ENCODE measurements around the gene RPS18. TPM values are rescaled to one million over a fixed set of nuclear protein-coding genes. Genes with fewer than 3 reads are reported as not detected.

The RPS18 gene
- total and polyA plus RNA-seq, 2 of the 13 experiments (the other 11 are each of a cell fraction or from before 2014, with no cell fraction given), result 3,896 to 5,806 TPM

- ATAC-seq (no peak), FAIRE-seq (no peak), DNase-seq (ENCODE audit: low spot score) (no peak)
- Histone ChIP-seq H3K36me3 (replicated peaks in 1 of 2; ENCODE audit: control insufficient read depth in 1 of 2, insufficient read depth in 2 of 2, low read length in 2 of 2) (peaks cover 8 to 18% of the 10 kb centered on the region in 2 experiments; a peak in 4 of 5 replicates), H3K27ac (ENCODE audit: extremely low read length, insufficient read depth, low read length) (peak overlapping the region; percentile 93), H3K4me2 (ENCODE audit: low read depth, low read length) (peak overlapping the region; percentile 92), H3K79me2 (ENCODE audit: insufficient read depth, low read length) (peaks cover 11% of the 10 kb centered on the region), H2AFZ (ENCODE audit: low read length) (no peak overlapping the region), H3K4me3 (replicated peaks in 1 of 3; ENCODE audit: insufficient read depth in 1 of 3, low read depth in 2 of 3, low read length in 3 of 3) (peak overlapping the region; percentile 75 to 88 (median 79)), H3K4me1 (ENCODE audit: insufficient read depth, low read length) (peaks cover 27% of the 10 kb centered on the region), H4K20me1 (ENCODE audit: insufficient read depth, low read length) (no peaks in the 10 kb centered on the region), H3K27me3 (ENCODE audit: control insufficient read depth in 1 of 2, insufficient read depth in 2 of 2, low read length in 2 of 2) (no peaks in the 10 kb centered on the region; a peak in 1 of 5 replicates), H3K9ac (ENCODE audit: insufficient read depth, low read depth, low read length) (peak overlapping the region; percentile 58), H3K9me3 (ENCODE audit: low read length) (no peaks in the 10 kb centered on the region)
- CTCF ChIA-PET (ENCODE audit: low intra/inter-chr PET ratio, low total read pairs), result interaction anchor here (1.2 kb wide), 1 partner anchor 94 kb away, joined by 3 read pairs; the partner anchor contains the start of gene KIFC1
- POLR2A ChIA-PET, result interaction anchor here (1.3 to 3.3 kb wide), 11 partner anchors 8 to 325 kb away, joined by 3 to 40 read pairs (median 8); partner anchors contain the start of genes B3GALT4, HSD17B8, PFDN6 and RPS18
- 65% methylated on average over 9 of the region's 12 CpGs for WGBS (ENCODE audit: low lambda C conversion rate)
- in situ Hi-C loops (cut with HindIII; ENCODE audit: extremely low pct_ligation_motif_present, low pct_unique_long_range_greater_than_20kb) (loop anchor here (5.0 to 25.0 kb wide), 2 partner anchors 95 to 115 kb away; partner anchors contain the start of genes CUTA, HSD17B8, PHF1 and RXRB), intact Hi-C loops (cut with micrococcal nuclease; ENCODE audit: unreplicated experiment) (no loop called here)
- no TSS peak for BruUV-seq (replicated peaks)
- TF ChIP-seq RXRA (CRISPR knock-in tag; IDR thresholded peaks at IDR 0.05) (0 out of 2 replicates have a peak, but pooled peaks have one; percentile 16), SMYD3 (CRISPR knock-in tag; IDR thresholded peaks at IDR 0.05) (no peak), TBX2 (CRISPR knock-in tag; IDR thresholded peaks at IDR 0.05; ENCODE audit: borderline replicate concordance) (no peak), RERE (CRISPR knock-in tag; IDR thresholded peaks at IDR 0.05; ENCODE audit: low read depth) (no peak), MTERF4 (CRISPR knock-in tag; IDR thresholded peaks at IDR 0.05) (no peak), BORCS8-MEF2B (CRISPR knock-in tag; IDR thresholded peaks at IDR 0.05) (no peak), ISX (CRISPR knock-in tag; conservative IDR thresholded peaks at IDR 0.05) (no peak), HNF4G (IDR thresholded peaks at IDR 0.05; ENCODE audit: borderline replicate concordance, low read depth, low read length) (no peak), HNF4G (CRISPR knock-in tag; IDR thresholded peaks at IDR 0.05; ENCODE audit: borderline replicate concordance, low read depth) (no peak), HMGXB4 (CRISPR knock-in tag; IDR thresholded peaks at IDR 0.05; ENCODE audit: borderline replicate concordance in 1 of 2, low read depth in 1 of 2) (no peak), HMG20A (CRISPR knock-in tag; IDR thresholded peaks at IDR 0.05; ENCODE audit: borderline replicate concordance) (no peak), TGIF2 (CRISPR knock-in tag; IDR thresholded peaks at IDR 0.05) (no peak)
- TF ChIP-seq, protein P1, sequence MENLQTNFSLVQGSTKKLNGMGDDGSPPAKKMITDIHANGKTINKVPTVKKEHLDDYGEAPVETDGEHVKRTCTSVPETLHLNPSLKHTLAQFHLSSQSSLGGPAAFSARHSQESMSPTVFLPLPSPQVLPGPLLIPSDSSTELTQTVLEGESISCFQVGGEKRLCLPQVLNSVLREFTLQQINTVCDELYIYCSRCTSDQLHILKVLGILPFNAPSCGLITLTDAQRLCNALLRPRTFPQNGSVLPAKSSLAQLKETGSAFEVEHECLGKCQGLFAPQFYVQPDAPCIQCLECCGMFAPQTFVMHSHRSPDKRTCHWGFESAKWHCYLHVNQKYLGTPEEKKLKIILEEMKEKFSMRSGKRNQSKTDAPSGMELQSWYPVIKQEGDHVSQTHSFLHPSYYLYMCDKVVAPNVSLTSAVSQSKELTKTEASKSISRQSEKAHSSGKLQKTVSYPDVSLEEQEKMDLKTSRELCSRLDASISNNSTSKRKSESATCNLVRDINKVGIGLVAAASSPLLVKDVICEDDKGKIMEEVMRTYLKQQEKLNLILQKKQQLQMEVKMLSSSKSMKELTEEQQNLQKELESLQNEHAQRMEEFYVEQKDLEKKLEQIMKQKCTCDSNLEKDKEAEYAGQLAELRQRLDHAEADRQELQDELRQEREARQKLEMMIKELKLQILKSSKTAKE (CRISPR knock-in tag; IDR thresholded peaks at IDR 0.05; ENCODE audit: borderline replicate concordance), result peak; percentile 23; the same call in 1 of the 2 replicates
Measured at GRCh38 chr6:33296797-33297405, 25.0 kb downstream of the RPS18 start.

Data from HepG2 (cell line).